ENCODE results near the gene F3.
"Not testable (repeated sequence)": the region's sequence is repeated elsewhere in the genome, so short reads cannot be mapped to it uniquely, and the experiment has no call there.

F3 gene

DNA sequence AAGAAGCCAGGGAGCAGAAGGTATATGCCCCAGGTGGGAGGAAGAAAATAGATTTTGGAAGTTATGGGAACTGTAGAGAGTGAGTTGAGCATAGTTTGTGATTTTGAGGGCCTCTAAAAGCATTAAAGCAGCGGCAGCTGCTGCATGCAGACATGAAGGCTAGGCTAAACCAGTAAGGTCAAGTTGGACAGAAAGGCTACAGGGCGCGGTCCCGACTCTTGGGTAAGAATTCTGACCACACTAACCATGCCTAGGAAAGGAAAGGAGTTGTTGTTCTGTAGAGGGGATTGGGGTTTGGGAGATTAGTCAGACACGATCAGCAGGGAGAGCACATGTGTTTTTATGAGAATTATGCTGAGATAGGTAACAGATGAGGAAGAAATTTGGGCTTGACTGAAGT is 27.2 kb upstream of the F3 start:
- H3K27me3 ChIP-seq (ENCODE audit: insufficient read depth, low read length); H3K36me3 ChIP-seq (ENCODE audit: insufficient read depth, low read length); H3K27ac ChIP-seq (ENCODE audit: low read depth, low read length); H3K9ac ChIP-seq (ENCODE audit: low read depth, low read length); H3K4me3 ChIP-seq (ENCODE audit: low read length); H3K4me1 ChIP-seq (ENCODE audit: insufficient read depth, low read length): not testable (repeated sequence)
- peaks cover 15% of the 10 kb centered on the region; the same call in 1 of the 2 replicates for H3K9me3 ChIP-seq (ENCODE audit: insufficient read depth, low read depth, low read length)
- WGBS: 93% methylated on average over 5 of the region's 5 CpGs

- not testable (repeated sequence) for H3K36me3 ChIP-seq (ENCODE audit: insufficient read depth, low read length); H3K27ac ChIP-seq (ENCODE audit: low read depth, low read length); H3K4me3 ChIP-seq (ENCODE audit: low read length); H3K27me3 ChIP-seq (ENCODE audit: insufficient read depth, low read length); H3K4me1 ChIP-seq (ENCODE audit: insufficient read depth, low read length); H3K9ac ChIP-seq (ENCODE audit: low read depth, low read length)
- H3K9me3 ChIP-seq (ENCODE audit: insufficient read depth, low read depth, low read length): peaks cover 13% of the 10 kb centered on the region; the same call in 1 of the 2 replicates
- WGBS: 88% methylated on average over 2 of the region's 2 CpGs
Observed at GRCh38 chr1:94567975-94568607, 26.5 kb upstream of the F3 start.

- not testable (repeated sequence) for H3K27me3 ChIP-seq (ENCODE audit: insufficient read depth, low read length); H3K4me1 ChIP-seq (ENCODE audit: insufficient read depth, low read length); H3K4me3 ChIP-seq (ENCODE audit: low read length); H3K9me3 ChIP-seq (ENCODE audit: insufficient read depth, low read depth, low read length); H3K27ac ChIP-seq (ENCODE audit: low read depth, low read length); H3K36me3 ChIP-seq (ENCODE audit: insufficient read depth, low read length); H3K9ac ChIP-seq (ENCODE audit: low read depth, low read length)
- WGBS: 60% methylated on average over 5 of the region's 5 CpGs
Observed at GRCh38 chr1:94566436-94566835, 24.9 kb upstream of the F3 start.

DNA sequence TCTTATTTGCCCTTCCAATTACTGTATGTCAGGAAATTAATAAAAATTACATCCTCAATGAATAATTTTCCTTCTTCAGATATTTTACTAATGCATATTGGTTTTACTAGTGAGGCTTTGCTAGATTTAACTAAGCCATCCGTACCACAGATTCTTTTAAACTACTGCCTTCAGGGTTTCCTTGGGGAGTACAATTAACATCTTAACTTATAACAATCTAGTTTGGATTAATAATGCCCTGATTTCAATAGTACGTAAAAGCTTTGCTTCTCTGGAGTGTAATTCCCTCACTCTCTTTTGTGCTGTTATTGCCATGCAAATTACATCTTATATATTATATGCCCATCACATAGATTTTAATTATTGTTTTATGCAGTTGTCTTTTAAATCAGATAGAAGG is 24.3 kb upstream of the F3 start:
- Histone ChIP-seq H3K27me3 (ENCODE audit: insufficient read depth, low read length) (no peaks in the 10 kb centered on the region), H3K9me3 (ENCODE audit: insufficient read depth, low read depth, low read length) (0 out of 2 replicates have a peak, but pooled peaks cover 5% of the 10 kb centered on the region), H3K27ac (ENCODE audit: low read depth, low read length) (no peak overlapping the region), H3K4me3 (ENCODE audit: low read length) (no peak overlapping the region), H3K36me3 (ENCODE audit: insufficient read depth, low read length) (no peaks in the 10 kb centered on the region), H3K4me1 (ENCODE audit: insufficient read depth, low read length) (peaks cover 3% of the 10 kb centered on the region; the same call in 1 of the 2 replicates), H3K9ac (ENCODE audit: low read depth, low read length) (no peak overlapping the region)
- WGBS: 100% methylated on average over 1 of the region's 2 CpGs

DNA sequence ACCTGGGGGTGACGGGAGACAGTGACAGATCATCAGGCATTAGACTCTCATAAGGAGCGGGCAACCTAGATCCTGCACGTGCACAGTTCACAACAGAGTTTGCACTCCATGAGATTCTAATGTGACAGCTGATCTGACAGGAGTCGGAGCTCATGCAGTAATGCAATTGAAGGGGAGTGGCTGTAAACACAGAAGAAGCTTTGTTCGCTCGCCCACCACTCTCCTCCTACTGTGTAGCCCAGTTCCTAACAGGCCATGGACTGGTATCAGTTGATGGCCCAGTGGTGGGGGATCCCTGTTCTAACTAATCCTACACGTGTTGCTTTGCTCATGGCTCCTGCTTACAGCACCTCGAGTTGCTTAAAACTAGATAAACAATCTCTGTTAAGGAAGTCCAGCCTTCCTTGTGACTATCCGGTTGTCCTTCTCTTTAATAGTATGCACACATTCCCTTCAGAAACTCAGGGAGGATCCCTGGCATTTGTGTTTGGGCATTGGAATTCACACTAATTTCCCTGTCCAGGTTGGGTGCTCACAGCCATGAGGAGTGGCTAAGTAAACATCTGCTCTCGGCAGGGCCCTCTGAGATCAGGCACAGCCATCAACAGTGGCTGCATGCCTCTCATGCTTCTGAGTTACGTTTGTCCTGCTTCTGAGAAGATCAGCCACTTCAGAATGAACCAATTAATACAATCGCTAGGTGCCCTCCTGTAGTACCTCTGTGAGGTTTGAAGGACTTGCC is 21.1 kb upstream of the F3 start:
- no peak overlapping the region for H3K4me3 ChIP-seq (ENCODE audit: low read length)
- H3K27me3 ChIP-seq (ENCODE audit: insufficient read depth, low read length): no peaks in the 10 kb centered on the region
- no peak overlapping the region for H3K27ac ChIP-seq (ENCODE audit: low read depth, low read length)
- WGBS: 78% methylated on average over 12 of the region's 12 CpGs
- no peaks in the 10 kb centered on the region for H3K36me3 ChIP-seq (ENCODE audit: insufficient read depth, low read length)
- H3K9ac ChIP-seq (ENCODE audit: low read depth, low read length): no peak overlapping the region
- H3K4me1 ChIP-seq (ENCODE audit: insufficient read depth, low read length): peaks cover 3% of the 10 kb centered on the region; the same call in 1 of the 2 replicates
- no peaks in the 10 kb centered on the region for H3K9me3 ChIP-seq (ENCODE audit: insufficient read depth, low read depth, low read length)

DNA sequence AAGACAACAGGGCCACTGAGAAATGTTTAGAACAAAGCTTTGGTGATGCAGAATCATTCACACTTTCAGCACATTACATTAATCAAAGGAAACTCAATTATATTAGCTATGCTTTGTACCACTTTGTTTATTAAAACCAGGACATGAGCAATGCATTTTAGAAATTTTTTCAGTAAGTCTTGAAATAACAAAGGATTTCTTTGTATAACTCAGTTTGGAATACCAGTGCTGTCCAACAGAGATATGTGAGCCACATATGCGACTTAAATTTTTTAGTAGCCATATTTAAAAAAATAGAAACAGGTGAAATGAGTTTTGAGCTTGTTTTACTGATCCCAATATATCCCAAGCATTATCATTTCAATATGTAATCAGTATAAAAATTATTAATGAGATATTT is 18.8 kb upstream of the F3 start:
- 100% methylated on average over 1 of the region's 1 CpG for WGBS
- no peak overlapping the region for H3K27ac ChIP-seq (ENCODE audit: low read depth, low read length)
- H3K9me3 ChIP-seq (ENCODE audit: insufficient read depth, low read depth, low read length): no peaks in the 10 kb centered on the region
- no peaks in the 10 kb centered on the region for H3K4me1 ChIP-seq (ENCODE audit: insufficient read depth, low read length)
- no peaks in the 10 kb centered on the region for H3K36me3 ChIP-seq (ENCODE audit: insufficient read depth, low read length)
- H3K4me3 ChIP-seq (ENCODE audit: low read length): no peak overlapping the region
- H3K9ac ChIP-seq (ENCODE audit: low read depth, low read length): no peak overlapping the region
- H3K27me3 ChIP-seq (ENCODE audit: insufficient read depth, low read length): no peaks in the 10 kb centered on the region

DNA sequence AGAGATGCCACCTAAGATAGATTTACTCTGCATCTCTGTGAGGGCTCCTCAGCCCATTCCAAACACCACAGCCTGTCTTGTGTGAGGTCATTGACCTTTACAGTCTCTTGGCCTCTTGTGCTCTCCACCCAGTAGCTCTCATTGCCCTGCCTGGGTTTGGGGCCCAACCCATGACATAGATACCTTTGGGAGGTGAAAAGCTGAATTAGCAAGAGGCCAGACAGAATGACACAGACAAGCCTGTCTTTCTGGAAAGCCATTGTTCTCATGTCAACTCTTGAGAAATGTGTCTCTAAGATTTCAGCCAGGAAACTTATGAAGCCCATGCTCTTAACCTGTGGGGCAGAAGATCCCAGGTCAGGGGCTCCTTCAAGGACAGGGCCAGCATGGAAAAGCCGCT is 18.4 kb upstream of the F3 start:
- Histone ChIP-seq H3K27me3 (ENCODE audit: insufficient read depth, low read length) (no peaks in the 10 kb centered on the region), H3K27ac (ENCODE audit: low read depth, low read length) (no peak overlapping the region), H3K9ac (ENCODE audit: low read depth, low read length) (no peak overlapping the region), H3K9me3 (ENCODE audit: insufficient read depth, low read depth, low read length) (no peaks in the 10 kb centered on the region), H3K36me3 (ENCODE audit: insufficient read depth, low read length) (no peaks in the 10 kb centered on the region), H3K4me1 (ENCODE audit: insufficient read depth, low read length) (peaks cover 4% of the 10 kb centered on the region; the same call in 1 of the 2 replicates), H3K4me3 (ENCODE audit: low read length) (no peak overlapping the region)
- 100% methylated on average over 1 of the region's 1 CpG for WGBS

- H3K9me3 ChIP-seq (ENCODE audit: insufficient read depth, low read depth, low read length): no peaks in the 10 kb centered on the region
- 87% methylated on average over 5 of the region's 5 CpGs for WGBS
- H3K36me3 ChIP-seq (ENCODE audit: insufficient read depth, low read length): no peaks in the 10 kb centered on the region
- H3K4me3 ChIP-seq (ENCODE audit: low read length): no peak overlapping the region
- H3K9ac ChIP-seq (ENCODE audit: low read depth, low read length): no peak overlapping the region
- peaks cover 42% of the 10 kb centered on the region for H3K4me1 ChIP-seq (ENCODE audit: insufficient read depth, low read length)
- H3K27ac ChIP-seq (ENCODE audit: low read depth, low read length): no peak overlapping the region
- no peaks in the 10 kb centered on the region for H3K27me3 ChIP-seq (ENCODE audit: insufficient read depth, low read length)
Observed at GRCh38 chr1:94555091-94555490, 13.5 kb upstream of the F3 start.

- Histone ChIP-seq H3K9me3 (ENCODE audit: insufficient read depth, low read depth, low read length) (no peaks in the 10 kb centered on the region), H3K9ac (ENCODE audit: low read depth, low read length) (no peak overlapping the region), H3K4me3 (ENCODE audit: low read length) (no peak overlapping the region), H3K36me3 (ENCODE audit: insufficient read depth, low read length) (no peaks in the 10 kb centered on the region), H3K27me3 (ENCODE audit: insufficient read depth, low read length) (no peaks in the 10 kb centered on the region), H3K27ac (ENCODE audit: low read depth, low read length) (no peak overlapping the region), H3K4me1 (ENCODE audit: insufficient read depth, low read length) (peaks cover 42% of the 10 kb centered on the region)
- 82% methylated on average over 5 of the region's 5 CpGs for WGBS
Observed at GRCh38 chr1:94554580-94554979, 13.0 kb upstream of the F3 start.

GRCh38 chr1:94553931-94554330 is 12.4 kb upstream of the F3 start:
- Histone ChIP-seq H3K36me3 (ENCODE audit: insufficient read depth, low read length) (no peaks in the 10 kb centered on the region), H3K27ac (ENCODE audit: low read depth, low read length) (no peak overlapping the region), H3K4me1 (ENCODE audit: insufficient read depth, low read length) (peaks cover 42% of the 10 kb centered on the region), H3K27me3 (ENCODE audit: insufficient read depth, low read length) (no peaks in the 10 kb centered on the region), H3K9ac (ENCODE audit: low read depth, low read length) (no peak overlapping the region), H3K4me3 (ENCODE audit: low read length) (no peak overlapping the region), H3K9me3 (ENCODE audit: insufficient read depth, low read depth, low read length) (no peaks in the 10 kb centered on the region)
- 82% methylated on average over 4 of the region's 4 CpGs for WGBS

GRCh38 chr1:94553323-94553730 is 11.8 kb upstream of the F3 start:
- WGBS: 15% methylated on average over 5 of the region's 5 CpGs
- Histone ChIP-seq H3K27me3 (ENCODE audit: insufficient read depth, low read length) (no peaks in the 10 kb centered on the region), H3K36me3 (ENCODE audit: insufficient read depth, low read length) (no peaks in the 10 kb centered on the region), H3K4me3 (ENCODE audit: low read length) (0 out of 2 replicates have a peak overlapping the region, but pooled peaks have one; percentile 10), H3K27ac (ENCODE audit: low read depth, low read length) (no peak overlapping the region), H3K9me3 (ENCODE audit: insufficient read depth, low read depth, low read length) (no peaks in the 10 kb centered on the region), H3K9ac (ENCODE audit: low read depth, low read length) (no peak overlapping the region), H3K4me1 (ENCODE audit: insufficient read depth, low read length) (peaks cover 42% of the 10 kb centered on the region)
